H9 (cell line): ENCODE measurements around the gene GGNBP2. TPM values are rescaled to one million over a fixed set of nuclear protein-coding genes. Genes with fewer than 3 reads are reported as not detected.

ENCODE experiments used
- DNase-seq: peaks from one replicate; pipeline ENCODE4 v3.0.0-alpha.2; 2017
- H2AFZ ChIP-seq: one replicate; pipeline ENCODE4 v1.6.1; 2013; ENCODE audit warnings: mild to moderate bottlenecking, low read length, control low read depth, moderate library complexity
- H2AK5ac ChIP-seq: 2 replicates; pipeline ENCODE4 v1.6.1; 2013; ENCODE audit warnings: low read length, control low read depth, mixed read lengths; ENCODE audit not compliant: insufficient read length
- H2BK120ac ChIP-seq: one replicate; pipeline ENCODE4 v1.6.1; 2013; ENCODE audit warnings: low read depth, mild to moderate bottlenecking, low read length, control low read depth, inconsistent platforms; ENCODE audit not compliant: poor library complexity, severe bottlenecking
- H2BK12ac ChIP-seq: 2 replicates; pipeline ENCODE4 v1.6.1; 2013; ENCODE audit warnings: low read length, control low read depth, mixed read lengths, low read depth; ENCODE audit not compliant: insufficient read length
- H2BK15ac ChIP-seq: 2 replicates; pipeline ENCODE4 v1.6.1; 2013; ENCODE audit warnings: low read depth, low read length, control low read depth
- H2BK20ac ChIP-seq: one replicate; pipeline ENCODE4 v1.6.1; 2013; ENCODE audit warnings: low read depth, mild to moderate bottlenecking, low read length, control low read depth, inconsistent platforms; ENCODE audit not compliant: poor library complexity, severe bottlenecking
- H2BK5ac ChIP-seq: 2 replicates; pipeline ENCODE4 v1.6.1; 2013; ENCODE audit warnings: low read length, control low read depth, mixed read lengths; ENCODE audit not compliant: insufficient read length
- H3K14ac ChIP-seq: 2 replicates; pipeline ENCODE4 v1.6.1; 2013; ENCODE audit warnings: low read length, control low read depth; ENCODE audit not compliant: insufficient read depth
- H3K18ac ChIP-seq: 2 replicates; pipeline ENCODE4 v1.6.1; 2013; ENCODE audit warnings: low read depth, mild to moderate bottlenecking, mixed read lengths, low read length, control low read depth; ENCODE audit not compliant: insufficient read length
- H3K23ac ChIP-seq: 2 replicates; pipeline ENCODE4 v1.6.1; 2013; ENCODE audit warnings: low read length, control low read depth, mixed read lengths, low read depth; ENCODE audit not compliant: insufficient read length
- H3K23me2 ChIP-seq: 2 replicates; pipeline ENCODE4 v1.6.1; 2013; ENCODE audit warnings: low read depth, mild to moderate bottlenecking, mixed read lengths, low read length, control low read depth; ENCODE audit not compliant: insufficient read length, poor library complexity, severe bottlenecking
- H3K27ac ChIP-seq: 2 replicates; pipeline ENCODE4 v1.5.1; 2013; ENCODE audit warnings: low read length, control low read depth, mixed read lengths, low read depth; ENCODE audit not compliant: insufficient read length
- H3K27me3 ChIP-seq: 2 replicates; pipeline ENCODE4 v1.6.1; 2013; ENCODE audit warnings: low read length, control low read depth, inconsistent platforms; ENCODE audit not compliant: insufficient read depth
- H3K4ac ChIP-seq: 2 replicates; pipeline ENCODE4 v1.6.1; 2013; ENCODE audit warnings: low read depth, mild to moderate bottlenecking, control low read depth, inconsistent platforms, low read length, moderate library complexity
- H3K4me1 ChIP-seq: 2 replicates; pipeline ENCODE4 v1.6.1; 2013; ENCODE audit warnings: low read length, control low read depth, inconsistent platforms; ENCODE audit not compliant: insufficient read depth
- H3K4me2 ChIP-seq: 2 replicates; pipeline ENCODE4 v1.6.1; 2013; ENCODE audit warnings: low read length, control low read depth, mixed read lengths; ENCODE audit not compliant: insufficient read length, insufficient read depth
- H3K56ac ChIP-seq: 2 replicates; pipeline ENCODE4 v1.6.1; 2013; ENCODE audit warnings: low read depth, mild to moderate bottlenecking, mixed read lengths, low read length, control low read depth; ENCODE audit not compliant: insufficient read length
- H3K79me1 ChIP-seq: 2 replicates; pipeline ENCODE4 v1.6.1; 2013; ENCODE audit warnings: low read depth, mild to moderate bottlenecking, moderate library complexity, low read length, control low read depth, inconsistent platforms; ENCODE audit not compliant: insufficient read depth, poor library complexity, severe bottlenecking
- H3K79me2 ChIP-seq: 2 replicates; pipeline ENCODE4 v1.6.1; 2013; ENCODE audit warnings: low read length, control low read depth, inconsistent platforms; ENCODE audit not compliant: insufficient read depth
- H3K9ac ChIP-seq: 2 replicates; pipeline ENCODE4 v1.6.1; 2013; ENCODE audit warnings: low read length, control low read depth, mixed read lengths; ENCODE audit not compliant: insufficient read length; ENCODE audit errors: extremely low read depth
- H3K9me3 ChIP-seq: one replicate; pipeline ENCODE4 v1.6.1; 2013; ENCODE audit warnings: low read depth, low read length, inconsistent platforms; ENCODE audit not compliant: control insufficient read depth
- H3T11ph ChIP-seq: one replicate; pipeline ENCODE4 v1.6.1; 2013; ENCODE audit warnings: mild to moderate bottlenecking, low read length, control low read depth, inconsistent platforms
- H4K20me1 ChIP-seq: one replicate; pipeline ENCODE4 v1.6.1; 2013; ENCODE audit not compliant: control insufficient read depth, insufficient read length, insufficient read depth
- H4K5ac ChIP-seq: 2 replicates; pipeline ENCODE4 v1.6.1; 2013; ENCODE audit warnings: low read depth, mild to moderate bottlenecking, mixed read lengths, low read length, control low read depth; ENCODE audit not compliant: insufficient read length
- H4K8ac ChIP-seq: replicated peaks from 2 replicates; pipeline ENCODE4 v1.6.1; 2013; ENCODE audit warnings: low read length, control low read depth, mixed read lengths, low read depth; ENCODE audit not compliant: insufficient read length
- H4K91ac ChIP-seq: 2 replicates; pipeline ENCODE4 v1.6.1; 2013; ENCODE audit warnings: low read depth, mild to moderate bottlenecking, moderate library complexity, mixed read lengths, low read length, control low read depth; ENCODE audit not compliant: insufficient read length
- H3K27ac Mint-ChIP-seq, 3 experiments: 2 replicates in 2 of 3; 3 replicates in 1 of 3; pipeline ENCODE4 v1.8.0; 2020 to 2021; ENCODE audit warnings: mixed read lengths in 3 of 3, mild to moderate bottlenecking in 1 of 3, moderate library complexity in 1 of 3
- H3K27me3 Mint-ChIP-seq: 2 replicates; pipeline ENCODE4 v1.8.0; 2021; ENCODE audit warnings: low read depth, mild to moderate bottlenecking, moderate library complexity, mixed read lengths
- H3K36me3 Mint-ChIP-seq, 3 experiments: 2 replicates in 2 of 3; 3 replicates in 1 of 3; pipeline ENCODE4 v1.8.0; 2020 to 2021; ENCODE audit warnings: low read depth in 3 of 3, mixed read lengths in 3 of 3; ENCODE audit not compliant: insufficient read depth in 1 of 3
- H3K4me1 Mint-ChIP-seq, 2 experiments: 2 replicates each; pipeline ENCODE4 v1.8.0; 2020; ENCODE audit warnings: mixed read lengths in 2 of 2
- H3K4me3 Mint-ChIP-seq, 2 experiments: 2 replicates in 1 of 2; 3 replicates in 1 of 2; pipeline ENCODE4 v1.8.0; 2020 to 2021; ENCODE audit warnings: mild to moderate bottlenecking in 2 of 2, mixed read lengths in 2 of 2, moderate library complexity in 1 of 2
- H3K9me3 Mint-ChIP-seq, 2 experiments: 2 replicates in 1 of 2; 3 replicates in 1 of 2; pipeline ENCODE4 v1.8.0; 2020; ENCODE audit warnings: mild to moderate bottlenecking in 2 of 2, mixed read lengths in 2 of 2, moderate library complexity in 1 of 2
- WGBS: extraction: QIAGEN DNeasy Blood & Tissue Kit; methylation state at CpG from one replicate; pipeline ENCODE4 v1.1.7; 2013; ENCODE audit warnings: missing lambda C conversion rate, low lambda C conversion rate, mixed read lengths; ENCODE audit not compliant: insufficient read length; ENCODE audit errors: extremely low coverage; 5-methylcytosine and 5-hydroxymethylcytosine counted together
- total RNA-seq: library from RNA; stranded (reverse); gene quantifications from 2 replicates; pipeline ENCODE4 v1.2.1, GENCODE V29; 2021
- TF ChIP-seq, protein P1 (sequence below): fragments of 200-600 bp; sonication (generic); conservative IDR thresholded peaks from 3 replicates; pipeline ENCODE4 v1.8.0; 2021; ENCODE audit warnings: antibody characterized with exemption, mild to moderate bottlenecking

The GGNBP2 gene
- total RNA-seq, 1 experiment from 2014 or later: 52.8 TPM

DNA sequence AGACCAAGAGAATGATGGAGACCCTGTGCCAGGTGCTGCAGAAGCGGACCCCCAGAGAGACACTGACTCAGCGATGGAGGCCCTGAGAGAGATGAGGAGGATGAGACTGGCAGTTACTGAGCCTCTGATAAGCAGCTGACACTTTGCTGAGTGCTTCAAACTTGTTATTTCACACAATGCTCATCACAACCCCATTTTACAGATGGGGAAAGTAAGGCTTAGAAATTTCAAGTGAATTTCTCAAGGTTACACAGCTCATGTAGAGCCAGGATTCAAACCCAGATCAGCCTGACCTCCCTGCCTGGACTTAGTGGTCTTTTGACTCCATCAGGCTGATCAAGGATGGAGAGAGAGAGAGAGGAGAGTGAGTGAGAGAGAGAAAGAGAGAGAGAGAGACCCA, 83.9 kb downstream of the GGNBP2 start:
- Histone ChIP-seq H3K9ac (no peak overlapping the region), H3K79me2 (no peaks in the 10 kb centered on the region), H4K8ac (no peak overlapping the region), H3K14ac (no peak overlapping the region), H3T11ph (no peak overlapping the region), H3K79me1 (no peaks in the 10 kb centered on the region), H3K27ac (no peak overlapping the region), H2BK12ac (no peak overlapping the region), H3K23me2 (no peaks in the 10 kb centered on the region), H3K4ac (no peak overlapping the region), H3K4me2 (no peak overlapping the region), H2BK20ac (no peak overlapping the region), H2BK5ac (no peak overlapping the region), H3K9me3 (no peaks in the 10 kb centered on the region), H2AFZ (no peak overlapping the region), H3K23ac (no peak overlapping the region), H3K4me1 (peaks cover 6% of the 10 kb centered on the region; the same call in 1 of the 2 replicates), H2AK5ac (no peak overlapping the region), H4K20me1 (no peaks in the 10 kb centered on the region), H4K5ac (no peak overlapping the region), H4K91ac (no peak overlapping the region), H3K27me3 (no peaks in the 10 kb centered on the region), H2BK15ac (no peak overlapping the region), H3K18ac (no peak overlapping the region), H2BK120ac (no peak overlapping the region), H3K56ac (no peak overlapping the region)
- Mint-ChIP-seq H3K4me1 (peaks cover 21 to 55% of the 10 kb centered on the region in 2 experiments), H3K27me3 (peaks cover 34% of the 10 kb centered on the region), H3K9me3 (no peaks in the 10 kb centered on the region), H3K27ac (no peak overlapping the region), H3K36me3 (no peaks in the 10 kb centered on the region; a peak in 1 of 7 replicates), H3K4me3 (no peak overlapping the region)
- DNase-seq: no peak
- TF ChIP-seq, protein P1, sequence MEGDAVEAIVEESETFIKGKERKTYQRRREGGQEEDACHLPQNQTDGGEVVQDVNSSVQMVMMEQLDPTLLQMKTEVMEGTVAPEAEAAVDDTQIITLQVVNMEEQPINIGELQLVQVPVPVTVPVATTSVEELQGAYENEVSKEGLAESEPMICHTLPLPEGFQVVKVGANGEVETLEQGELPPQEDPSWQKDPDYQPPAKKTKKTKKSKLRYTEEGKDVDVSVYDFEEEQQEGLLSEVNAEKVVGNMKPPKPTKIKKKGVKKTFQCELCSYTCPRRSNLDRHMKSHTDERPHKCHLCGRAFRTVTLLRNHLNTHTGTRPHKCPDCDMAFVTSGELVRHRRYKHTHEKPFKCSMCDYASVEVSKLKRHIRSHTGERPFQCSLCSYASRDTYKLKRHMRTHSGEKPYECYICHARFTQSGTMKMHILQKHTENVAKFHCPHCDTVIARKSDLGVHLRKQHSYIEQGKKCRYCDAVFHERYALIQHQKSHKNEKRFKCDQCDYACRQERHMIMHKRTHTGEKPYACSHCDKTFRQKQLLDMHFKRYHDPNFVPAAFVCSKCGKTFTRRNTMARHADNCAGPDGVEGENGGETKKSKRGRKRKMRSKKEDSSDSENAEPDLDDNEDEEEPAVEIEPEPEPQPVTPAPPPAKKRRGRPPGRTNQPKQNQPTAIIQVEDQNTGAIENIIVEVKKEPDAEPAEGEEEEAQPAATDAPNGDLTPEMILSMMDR: no peak
- WGBS: no CpG with 5 or more reads among the region's 2 CpGs
